SK-N-SH treated with all-trans-retinoic acid at 6 μM for 48 hours (cell line): ENCODE data around the gene PABPC1L.

Source experiments
- ATAC-seq: fragments of 200-7000 bp; cut with Tn5 transposase; 3 replicates; pipeline ENCODE4 v1.9.1; 2020; ENCODE audit warnings: mild to moderate bottlenecking, moderate library complexity
- BACH2 ChIP-seq: fragments of 250-450 bp; sonication (Bioruptor Pico); IDR thresholded peaks from 2 replicates; pipeline ENCODE4 v1.9.0; 2021; ENCODE audit warnings: mild to moderate bottlenecking, borderline replicate concordance
- CREB5 ChIP-seq: fragments of 250-450 bp; sonication (Bioruptor Pico); IDR thresholded peaks from 2 replicates; pipeline ENCODE4 v1.5.1; 2020; ENCODE audit warnings: low read depth, mild to moderate bottlenecking, moderate library complexity
- CSDC2 ChIP-seq: fragments of 250-450 bp; sonication (Bioruptor Pico); IDR thresholded peaks from 2 replicates; pipeline ENCODE4 v1.5.0; 2020; ENCODE audit warnings: mild to moderate bottlenecking, moderate library complexity
- CSRNP3 ChIP-seq: fragments of 250-450 bp; sonication (Bioruptor Pico); IDR thresholded peaks from 2 replicates; pipeline ENCODE4 v1.5.1; 2021; ENCODE audit warnings: mild to moderate bottlenecking, moderate library complexity
- ESRRG ChIP-seq: fragments of 250-450 bp; sonication (Bioruptor Pico); IDR thresholded peaks from 2 replicates; pipeline ENCODE4 v1.6.1; 2021; ENCODE audit warnings: mild to moderate bottlenecking
- GLIS3 ChIP-seq: fragments of 250-450 bp; sonication (Bioruptor Pico); IDR thresholded peaks from 2 replicates; pipeline ENCODE4 v1.5.0; 2020; ENCODE audit warnings: mild to moderate bottlenecking, moderate library complexity
- ISL1 ChIP-seq: fragments of 250-450 bp; sonication (Bioruptor Pico); IDR thresholded peaks from 2 replicates; pipeline ENCODE4 v2.1.2; 2022; ENCODE audit warnings: mild to moderate bottlenecking, moderate library complexity
- OSR1 ChIP-seq: fragments of 250-450 bp; sonication (Bioruptor Pico); IDR thresholded peaks from 2 replicates; pipeline ENCODE4 v1.8.0; 2022; ENCODE audit warnings: moderate library complexity, mild to moderate bottlenecking, inconsistent platforms
- PATZ1 ChIP-seq: fragments of 250-450 bp; sonication (Bioruptor Pico); IDR thresholded peaks from 2 replicates; pipeline ENCODE4 v1.8.0; 2020; ENCODE audit warnings: mild to moderate bottlenecking, moderate library complexity, borderline replicate concordance
- PPARA ChIP-seq: fragments of 250-450 bp; sonication (Bioruptor Pico); IDR thresholded peaks from 2 replicates; pipeline ENCODE4 v1.5.0; 2020; ENCODE audit warnings: mild to moderate bottlenecking, borderline replicate concordance
- TCF4 ChIP-seq: fragments of 250-450 bp; sonication (Bioruptor Pico); IDR thresholded peaks from 2 replicates; pipeline ENCODE4 v1.8.0; 2021; ENCODE audit warnings: mild to moderate bottlenecking, moderate library complexity, borderline replicate concordance
- TOX ChIP-seq: fragments of 250-450 bp; sonication (Bioruptor Pico); IDR thresholded peaks from 2 replicates; pipeline ENCODE4 v1.8.0; 2021; ENCODE audit warnings: mild to moderate bottlenecking, moderate library complexity, borderline replicate concordance
- TSHZ2 ChIP-seq: fragments of 250-450 bp; sonication (Bioruptor Pico); IDR thresholded peaks from 2 replicates; pipeline ENCODE4 v1.5.0; 2020; ENCODE audit warnings: mild to moderate bottlenecking, moderate library complexity
- ZFP3 ChIP-seq: fragments of 250-450 bp; sonication (Bioruptor Pico); IDR thresholded peaks from 2 replicates; pipeline ENCODE4 v1.5.0; 2020; ENCODE audit warnings: mild to moderate bottlenecking, moderate library complexity
- ZFP30 ChIP-seq: fragments of 450-650 bp; formaldehyde crosslinking; IDR thresholded peaks from 2 replicates; pipeline ENCODE4 v1.5.0; 2022; ENCODE audit warnings: mild to moderate bottlenecking, moderate library complexity
- ZNF565 ChIP-seq: fragments of 450-650 bp; formaldehyde crosslinking; conservative IDR thresholded peaks from 2 replicates; pipeline ENCODE4 v1.5.0; 2020; ENCODE audit warnings: low read depth, mild to moderate bottlenecking, moderate library complexity
- ZNF70 ChIP-seq: fragments of 450-650 bp; formaldehyde crosslinking; IDR thresholded peaks from 2 replicates; pipeline ENCODE4 v1.5.0; 2020; ENCODE audit warnings: mild to moderate bottlenecking, moderate library complexity

Gene PABPC1L

DNA sequence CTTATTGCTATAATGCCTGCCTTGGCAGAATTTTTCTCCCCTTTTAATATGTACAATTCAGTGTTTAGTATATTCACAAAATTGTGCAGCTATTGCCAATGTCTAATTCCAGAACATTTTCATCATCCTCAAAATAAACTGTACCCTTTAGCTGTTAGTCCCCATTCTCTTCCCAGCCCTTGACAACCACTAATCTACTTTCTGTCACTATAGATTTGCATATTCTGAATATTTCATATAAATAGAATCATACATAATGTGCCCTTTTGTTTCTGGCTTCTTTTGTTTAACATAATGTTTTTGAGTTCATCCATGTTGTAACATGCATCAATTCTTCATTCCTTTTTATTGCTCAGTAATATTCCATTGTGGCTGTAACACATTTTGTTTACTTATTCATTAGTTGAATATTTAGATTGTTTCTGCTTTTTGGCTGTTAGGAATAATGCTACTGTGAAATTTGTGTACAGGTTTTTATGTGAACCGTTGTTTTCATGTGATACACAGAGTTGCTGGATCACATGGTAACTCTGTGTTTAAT is 78.8 kb downstream of the PABPC1L start:
- TF ChIP-seq CSDC2 (CRISPR knock-in tag) (no peak), TCF4 (CRISPR knock-in tag) (no peak), TOX (CRISPR knock-in tag) (no peak), PPARA (CRISPR knock-in tag) (no peak), CREB5 (no peak), ZNF70 (CRISPR knock-in tag) (no peak), ZNF565 (no peak), GLIS3 (CRISPR knock-in tag) (no peak), OSR1 (CRISPR knock-in tag) (no peak), TSHZ2 (no peak), ZFP30 (CRISPR knock-in tag) (no peak), ESRRG (CRISPR knock-in tag) (no peak), PATZ1 (CRISPR knock-in tag) (no peak), ZFP3 (CRISPR knock-in tag) (no peak), CSRNP3 (no peak), ISL1 (CRISPR knock-in tag) (no peak), BACH2 (CRISPR knock-in tag) (no peak)
- ATAC-seq: no peak
